HepG2 (cell line): ENCODE data around the gene USP12. TPM values are rescaled to one million over a fixed set of nuclear protein-coding genes. Genes with fewer than 3 reads are reported as not detected.

ENCODE experiments used
- ATAC-seq: fragments of 200-7000 bp; cut with Tn5 transposase; 3 replicates; pipeline ENCODE4 v1.9.1; 2020; ENCODE audit warnings: mild to moderate bottlenecking, moderate library complexity
- BruUV-seq: library from RNA; stranded (reverse); fragments of 400-500 nt; replicated peaks from 2 replicates; lab custom pipeline; 2021; lab: Mats Ljungman, UMichigan
- CTCF ChIA-PET: fragments of 300-600 bp; formaldehyde crosslinking; extraction: SDS; loops from one replicate; lab custom pipeline; 2021; ENCODE audit warnings: low total read pairs, inconsistent platforms, low intra/inter-chr PET ratio; lab: Yijun Ruan, JAX
- POLR2A ChIA-PET: fragments of 350-600 bp; sonication (Branson Sonifier 250); formaldehyde crosslinking; loops from one replicate; lab custom pipeline; 2020; ENCODE audit warnings: antibody characterized with exemption, inconsistent platforms; lab: Yijun Ruan, JAX
- DNase-seq: peaks from one replicate; pipeline ENCODE4 v3.0.0-alpha.2; 2015; ENCODE audit warnings: low spot score
- FAIRE-seq: peaks from 3 replicates; lab custom pipeline; 2011; peaks lifted over from hg19 to GRCh38; lab: Jason Lieb, UNC
- H2AFZ ChIP-seq: one replicate; pipeline ENCODE4 v1.6.1; 2011; ENCODE audit warnings: low read length, inconsistent platforms
- H3K27ac ChIP-seq: fragments of 300-600 bp; 3 replicates; pipeline ENCODE4 v1.8.0; 2011; ENCODE audit warnings: mixed run types, mild to moderate bottlenecking, mixed read lengths, low read length, inconsistent platforms; ENCODE audit not compliant: insufficient read depth; ENCODE audit errors: extremely low read length
- H3K27me3 ChIP-seq, 2 experiments: fragments of 200-600 bp in 1 of 2; 2 replicates in 1 of 2; 3 replicates in 1 of 2; pipeline versions ENCODE4 v1.6.0 to v1.8.0; 2011; ENCODE audit warnings: low read length in 2 of 2, mild to moderate bottlenecking in 2 of 2, moderate library complexity in 2 of 2, inconsistent platforms in 1 of 2; ENCODE audit not compliant: insufficient read depth in 2 of 2, control insufficient read depth in 1 of 2
- H3K36me3 ChIP-seq, 2 experiments: fragments of 200-600 bp in 1 of 2; replicated peaks in 1 of 2; 2 replicates in 1 of 2; 3 replicates in 1 of 2; pipeline versions ENCODE4 v1.5.1 to v1.8.0; 2011; ENCODE audit warnings: low read length in 2 of 2, inconsistent platforms in 1 of 2; ENCODE audit not compliant: insufficient read depth in 2 of 2, control insufficient read depth in 1 of 2
- H3K4me1 ChIP-seq: 2 replicates; pipeline ENCODE4 v1.5.1; 2012; ENCODE audit warnings: low read length, inconsistent platforms; ENCODE audit not compliant: insufficient read depth
- H3K4me2 ChIP-seq: 2 replicates; pipeline ENCODE4 v1.6.0; 2011; ENCODE audit warnings: low read depth, low read length, inconsistent platforms
- H3K4me3 ChIP-seq, 3 experiments: fragments of 200-600 bp in 1 of 3; sonication (generic), shearing (Covaris generic) in 1 of 3; replicated peaks in 1 of 3; 2 replicates each; pipeline ENCODE4 v1.5.1; 2011 to 2016; ENCODE audit warnings: low read length in 3 of 3, inconsistent platforms in 2 of 3, low read depth in 2 of 3, mild to moderate bottlenecking in 2 of 3, control low read depth in 1 of 3, mixed read lengths in 1 of 3; ENCODE audit not compliant: insufficient read depth in 1 of 3
- H3K79me2 ChIP-seq: one replicate; pipeline ENCODE4 v1.6.1; 2011; ENCODE audit warnings: low read length, inconsistent platforms; ENCODE audit not compliant: insufficient read depth
- H3K9ac ChIP-seq: 2 replicates; pipeline ENCODE4 v1.6.0; 2011; ENCODE audit warnings: mild to moderate bottlenecking, low read depth, low read length, inconsistent platforms; ENCODE audit not compliant: insufficient read depth
- H3K9me3 ChIP-seq: 2 replicates; pipeline ENCODE4 v1.5.1; 2012; ENCODE audit warnings: mild to moderate bottlenecking, low read length
- H4K20me1 ChIP-seq: 2 replicates; pipeline ENCODE4 v1.6.0; 2011; ENCODE audit warnings: inconsistent platforms, mild to moderate bottlenecking, low read length, moderate library complexity; ENCODE audit not compliant: insufficient read depth
- ARNT2 ChIP-seq: sonication (generic); formaldehyde crosslinking; IDR thresholded peaks from 2 replicates; pipeline ENCODE4 v1.8.0; 2022; ENCODE audit warnings: mild to moderate bottlenecking, low read depth, missing genetic modification reagents, moderate library complexity
- FOXA1 ChIP-seq, 2 experiments: fragments of 450-650 bp in 1 of 2; sonication (generic) in 1 of 2; formaldehyde crosslinking in 1 of 2; IDR thresholded peaks; 2 replicates each; pipeline versions ENCODE4 v1.4.0 to v1.6.1; 2016 to 2020; ENCODE audit warnings: missing genetic modification reagents in 1 of 2
- HIVEP1 ChIP-seq: sonication (generic); formaldehyde crosslinking; IDR thresholded peaks from 2 replicates; pipeline ENCODE4 v1.4.0; 2020; ENCODE audit warnings: mild to moderate bottlenecking, missing genetic modification reagents
- HOXA3 ChIP-seq: sonication (generic); formaldehyde crosslinking; IDR thresholded peaks from 2 replicates; pipeline ENCODE4 v1.5.0; 2020; ENCODE audit warnings: missing genetic modification reagents
- HOXA9 ChIP-seq: sonication (generic); formaldehyde crosslinking; IDR thresholded peaks from 2 replicates; pipeline ENCODE4 v1.8.1; 2022; ENCODE audit warnings: missing genetic modification reagents, mild to moderate bottlenecking, moderate library complexity, borderline replicate concordance
- KIAA2018 ChIP-seq: sonication (generic); formaldehyde crosslinking; IDR thresholded peaks from 2 replicates; pipeline ENCODE4 v1.5.0; 2020; ENCODE audit warnings: mild to moderate bottlenecking, missing genetic modification reagents, borderline replicate concordance
- SNAPC5 ChIP-seq: sonication (generic); formaldehyde crosslinking; IDR thresholded peaks from 2 replicates; pipeline ENCODE4 v1.8.1; 2023; ENCODE audit warnings: mild to moderate bottlenecking, missing genetic modification reagents, borderline replicate concordance
- SOX6 ChIP-seq, 2 experiments: fragments of 450-650 bp in 1 of 2; sonication (generic) in 1 of 2; formaldehyde crosslinking in 1 of 2; IDR thresholded peaks; 2 replicates each; pipeline versions ENCODE4 v1.4.0 to v1.6.1; 2017 to 2020; ENCODE audit warnings: antibody characterized with exemption in 1 of 2, mild to moderate bottlenecking in 1 of 2, missing genetic modification reagents in 1 of 2
- ZBTB43 ChIP-seq: sonication (generic); formaldehyde crosslinking; conservative IDR thresholded peaks from 2 replicates; pipeline ENCODE4 v1.4.0; 2020; ENCODE audit warnings: missing genetic modification reagents
- ZNF468 ChIP-seq: sonication (generic); formaldehyde crosslinking; IDR thresholded peaks from 2 replicates; pipeline ENCODE4 v1.8.0; 2022; ENCODE audit warnings: mild to moderate bottlenecking, moderate library complexity, missing genetic modification reagents
- ZNF484 ChIP-seq: sonication (generic); formaldehyde crosslinking; IDR thresholded peaks from 2 replicates; pipeline ENCODE4 v1.5.1; 2020; ENCODE audit warnings: mild to moderate bottlenecking, low read depth, missing genetic modification reagents, borderline replicate concordance
- ZNF557 ChIP-seq: sonication (generic); formaldehyde crosslinking; IDR thresholded peaks from 2 replicates; pipeline ENCODE4 v1.4.0; 2020; ENCODE audit warnings: missing genetic modification reagents
- ZNF570 ChIP-seq: sonication (generic); formaldehyde crosslinking; IDR thresholded peaks from 2 replicates; pipeline ENCODE4 v1.4.0; 2020; ENCODE audit warnings: mild to moderate bottlenecking, missing genetic modification reagents, borderline replicate concordance
- ZNF775 ChIP-seq: sonication (generic); formaldehyde crosslinking; IDR thresholded peaks from 2 replicates; pipeline ENCODE4 v1.4.0; 2020; ENCODE audit warnings: missing genetic modification reagents, mild to moderate bottlenecking, moderate library complexity, borderline replicate concordance
- WGBS: methylation state at CpG from one replicate; pipeline ENCODE4 v1.1.6; 2017; ENCODE audit warnings: low lambda C conversion rate; 5-methylcytosine and 5-hydroxymethylcytosine counted together
- in situ Hi-C: cut with HindIII; loops from 2 replicates; pipeline ENCODE4 v1.10.0; 2017; ENCODE audit warnings: low pct_unique_long_range_greater_than_20kb; ENCODE audit not compliant: extremely low pct_ligation_motif_present
- intact Hi-C: fragments of 100-400 bp; cut with micrococcal nuclease; formaldehyde crosslinking; loops from one replicate; pipeline ENCODE4 v1.10.0; 2022; ENCODE audit not compliant: unreplicated experiment
- polyA plus RNA-seq, 8 experiments: library from polyadenylated mRNA; depleted of rRNA in 3 of 8; stranded (reverse) in 7 of 8; unstranded in 1 of 8; fragments of >200 nt; fragmentation: Illumina TruSeq in 4 of 8; extraction: Trizol in 4 of 8; gene quantifications; 2 replicates each; pipeline versions ENCODE4 v1.2.1 to v1.2.3, GENCODE V29; 2011 to 2016; ENCODE audit warnings: low read depth in 4 of 8, missing spikeins in 1 of 8, mixed read lengths in 1 of 8; ENCODE audit not compliant: insufficient read depth in 1 of 8
- total RNA-seq, 5 experiments: library from RNA; depleted of rRNA; stranded (reverse); fragments of >200 nt; fragmentation: Illumina TruSeq; extraction: Trizol; gene quantifications; 2 replicates each; pipeline ENCODE4 v1.2.3, GENCODE V29; 2016; ENCODE audit warnings: low read depth in 1 of 5

The USP12 gene
- total and polyA plus RNA-seq, 2 of the 13 experiments (the other 11 are each of a cell fraction or from before 2014, with no cell fraction given) = 9.8 to 19.5 TPM

DNA sequence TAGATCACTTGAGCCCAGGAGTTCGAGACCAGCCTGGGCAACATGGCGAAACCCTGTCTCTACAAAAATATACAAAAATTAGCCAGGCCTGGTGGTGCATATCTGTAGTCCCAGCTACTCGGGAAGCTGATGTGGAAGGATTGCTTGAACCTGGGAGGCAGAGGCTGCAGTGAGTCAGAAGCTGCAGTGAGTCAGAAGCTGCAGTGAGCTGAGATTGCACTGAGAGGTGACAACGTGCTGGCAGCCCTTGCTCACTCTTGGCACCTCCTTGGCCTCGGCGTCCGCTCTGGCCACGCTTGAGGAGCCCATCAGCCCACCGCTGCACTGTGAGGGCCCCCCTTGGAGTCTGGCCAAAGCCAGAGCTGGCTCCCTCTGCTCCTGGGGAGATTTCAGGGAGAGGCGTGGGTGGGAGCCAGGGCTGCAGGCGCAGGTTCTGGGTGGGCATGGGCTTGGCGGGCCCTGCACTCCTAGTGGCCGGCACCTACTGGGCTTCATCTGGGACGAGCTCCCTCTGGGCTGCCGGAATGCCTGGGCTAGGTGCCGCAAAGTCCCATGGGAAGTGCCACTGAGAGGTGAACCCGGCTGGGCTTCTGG lies 40.3 kb upstream of the USP12 start:
- H3K79me2 ChIP-seq = no peaks in the 10 kb centered on the region
- H3K27me3 ChIP-seq = no peaks in the 10 kb centered on the region
- no peak overlapping the region for H3K9ac ChIP-seq
- WGBS = 73% methylated on average over 10 of the region's 17 CpGs
- in situ Hi-C loops (no loop called here), intact Hi-C loops (loop anchor here (10.0 kb wide), 1 partner anchor 1667 kb away; no protein-coding TSS in a partner anchor)
- no peaks in the 10 kb centered on the region for H4K20me1 ChIP-seq
- ChIA-PET POLR2A (no interaction called here), CTCF (no interaction called here)
- H3K9me3 ChIP-seq = no peaks in the 10 kb centered on the region
- FAIRE-seq = no peak
- H3K4me1 ChIP-seq = no peaks in the 10 kb centered on the region
- no peaks in the 10 kb centered on the region for H3K36me3 ChIP-seq
- peak; percentile 48 for ATAC-seq
- no peak overlapping the region for H3K4me2 ChIP-seq
- no peak for DNase-seq
- no peak overlapping the region for H3K4me3 ChIP-seq
- no TSS peak for BruUV-seq
- no peak overlapping the region for H2AFZ ChIP-seq
- H3K27ac ChIP-seq = no peak overlapping the region
- no peak for TF ChIP-seq HOXA9
- TF ChIP-seq HOXA3 (CRISPR knock-in tag) = no peak
- TF ChIP-seq ARNT2 (CRISPR knock-in tag) = no peak
- TF ChIP-seq ZBTB43 (CRISPR knock-in tag) = no peak
- no peak for TF ChIP-seq ZNF468 (CRISPR knock-in tag)
- no peak for TF ChIP-seq FOXA1 (IDR thresholded peaks at IDR 0.05)
- TF ChIP-seq FOXA1 (CRISPR knock-in tag; IDR thresholded peaks at IDR 0.05) = no peak
- TF ChIP-seq SNAPC5 (CRISPR knock-in tag) = no peak
- TF ChIP-seq ZNF484 (CRISPR knock-in tag) = no peak
- TF ChIP-seq HIVEP1 (CRISPR knock-in tag) = no peak
- TF ChIP-seq ZNF570 (CRISPR knock-in tag) = no peak
- TF ChIP-seq ZNF775 (CRISPR knock-in tag) = no peak
- no peak for TF ChIP-seq ZNF557 (CRISPR knock-in tag)
- no peak for TF ChIP-seq KIAA2018
- no peak for TF ChIP-seq SOX6 (IDR thresholded peaks at IDR 0.05)
- no peak for TF ChIP-seq SOX6 (CRISPR knock-in tag; IDR thresholded peaks at IDR 0.05)
